Measurements from ENCODE around the gene SCUBE1. TPM values are rescaled to one million over a fixed set of nuclear protein-coding genes. Genes with fewer than 3 reads are reported as not detected.
"Not testable (repeated sequence)": the region's sequence is repeated elsewhere in the genome, so short reads cannot be mapped to it uniquely, and the experiment has no call there.

The SCUBE1 gene
- total RNA-seq, 4 donors from 2014 or later = 81.3 to 214 (median 141) TPM

GRCh38 chr22:43281394-43281793 is 61.8 kb downstream of the SCUBE1 start:
- peaks cover 0 to 8% (median 0%) of the 10 kb centered on the region in 4 donors for H3K4me1 ChIP-seq
- no peak for DNase-seq (ENCODE audit: low spot score in 2 of 2)
- H3K27me3 ChIP-seq = no peaks in the 10 kb centered on the region
- H3K4me3 ChIP-seq = no peak overlapping the region
- H3K27ac ChIP-seq = peak overlapping the region in 1 of 4 donors; percentile 34
- WGBS, 2 donors = 74 to 88% methylated on average over 2 of the region's 2 CpGs
- H3K9me3 ChIP-seq = no peaks in the 10 kb centered on the region
- no peaks in the 10 kb centered on the region for H3K36me3 ChIP-seq
- no peak for TF ChIP-seq POLR2A (IDR thresholded peaks at IDR 0.05)
- no peak for TF ChIP-seq EP300 (IDR thresholded peaks at IDR 0.05)
- no peak for TF ChIP-seq CTCF (IDR thresholded peaks at IDR 0.05)

GRCh38 chr22:43280523-43280886 is 62.7 kb downstream of the SCUBE1 start:
- not testable (repeated sequence) for H3K36me3 ChIP-seq; H3K27ac ChIP-seq; H3K27me3 ChIP-seq; DNase-seq (ENCODE audit: low spot score in 2 of 2); H3K9me3 ChIP-seq; H3K4me3 ChIP-seq; H3K4me1 ChIP-seq
- 72 to 84% methylated on average over 3 of the region's 3 CpGs for WGBS, 2 donors

GRCh38 chr22:43279867-43280522 is 63.2 kb downstream of the SCUBE1 start:
- Histone ChIP-seq H3K36me3 (no peaks in the 10 kb centered on the region), H3K4me3 (no peak overlapping the region), H3K9me3 (no peaks in the 10 kb centered on the region), H3K27me3 (no peaks in the 10 kb centered on the region), H3K27ac (peak overlapping the region in 1 of 4 donors; percentile 6), H3K4me1 (peaks cover 0 to 8% (median 0%) of the 10 kb centered on the region in 4 donors)
- no peak for DNase-seq (ENCODE audit: low spot score in 2 of 2)
- TF ChIP-seq CTCF (IDR thresholded peaks at IDR 0.05) (no peak), EP300 (IDR thresholded peaks at IDR 0.05) (no peak), POLR2A (IDR thresholded peaks at IDR 0.05) (no peak)
- WGBS, 2 donors = 76 to 77% methylated on average over 19 of the region's 20 CpGs

GRCh38 chr22:43277987-43278601 is 65.1 kb downstream of the SCUBE1 start:
- Histone ChIP-seq H3K9me3 (no peaks in the 10 kb centered on the region), H3K27ac (peak overlapping the region in 1 of 4 donors; percentile 53), H3K4me3 (no peak overlapping the region), H3K36me3 (no peaks in the 10 kb centered on the region), H3K4me1 (peaks cover 0 to 8% (median 0%) of the 10 kb centered on the region in 4 donors), H3K27me3 (no peaks in the 10 kb centered on the region)
- 68 to 80% methylated on average over 13 of the region's 13 CpGs for WGBS, 2 donors
- DNase-seq (ENCODE audit: low spot score in 2 of 2) = no peak
- TF ChIP-seq POLR2A (IDR thresholded peaks at IDR 0.05) = no peak
- TF ChIP-seq CTCF (IDR thresholded peaks at IDR 0.05) = no peak
- TF ChIP-seq EP300 (IDR thresholded peaks at IDR 0.05) = no peak

GRCh38 chr22:43277091-43277490 is 66.1 kb downstream of the SCUBE1 start:
- TF ChIP-seq CTCF (IDR thresholded peaks at IDR 0.05) (no peak), POLR2A (IDR thresholded peaks at IDR 0.05) (no peak), EP300 (IDR thresholded peaks at IDR 0.05) (no peak)
- Histone ChIP-seq H3K9me3 (no peaks in the 10 kb centered on the region), H3K4me1 (peaks cover 0 to 14% (median 0%) of the 10 kb centered on the region in 4 donors), H3K36me3 (no peaks in the 10 kb centered on the region), H3K27me3 (no peaks in the 10 kb centered on the region), H3K27ac (peak overlapping the region in 1 of 4 donors; percentile 80), H3K4me3 (no peak overlapping the region)
- WGBS, 2 donors = 87 to 91% methylated on average over 10 of the region's 10 CpGs
- no peak for DNase-seq (ENCODE audit: low spot score in 2 of 2)
